ENCODE measurements around the gene C1QTNF3.

C1QTNF3 gene

DNA sequence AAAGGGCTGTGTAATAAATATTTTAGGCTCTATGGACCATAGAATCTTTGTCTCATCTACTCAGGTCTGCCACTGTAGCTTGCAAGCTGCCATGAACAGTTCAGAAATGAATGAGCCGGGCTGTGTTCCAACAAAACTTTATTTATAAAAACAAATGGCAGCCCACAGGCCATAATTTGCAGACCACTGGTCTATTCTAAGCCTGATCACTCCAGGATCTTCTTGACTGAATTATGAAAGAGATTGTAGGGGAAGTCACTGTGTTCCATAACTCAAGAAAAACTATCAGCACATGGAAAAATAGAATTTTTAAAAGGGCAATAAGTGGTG lies 11.4 kb upstream of the C1QTNF3 start:
- DNase-seq (ENCODE audit: low read depth in 2 of 2): no peak
- TF ChIP-seq, protein P1, sequence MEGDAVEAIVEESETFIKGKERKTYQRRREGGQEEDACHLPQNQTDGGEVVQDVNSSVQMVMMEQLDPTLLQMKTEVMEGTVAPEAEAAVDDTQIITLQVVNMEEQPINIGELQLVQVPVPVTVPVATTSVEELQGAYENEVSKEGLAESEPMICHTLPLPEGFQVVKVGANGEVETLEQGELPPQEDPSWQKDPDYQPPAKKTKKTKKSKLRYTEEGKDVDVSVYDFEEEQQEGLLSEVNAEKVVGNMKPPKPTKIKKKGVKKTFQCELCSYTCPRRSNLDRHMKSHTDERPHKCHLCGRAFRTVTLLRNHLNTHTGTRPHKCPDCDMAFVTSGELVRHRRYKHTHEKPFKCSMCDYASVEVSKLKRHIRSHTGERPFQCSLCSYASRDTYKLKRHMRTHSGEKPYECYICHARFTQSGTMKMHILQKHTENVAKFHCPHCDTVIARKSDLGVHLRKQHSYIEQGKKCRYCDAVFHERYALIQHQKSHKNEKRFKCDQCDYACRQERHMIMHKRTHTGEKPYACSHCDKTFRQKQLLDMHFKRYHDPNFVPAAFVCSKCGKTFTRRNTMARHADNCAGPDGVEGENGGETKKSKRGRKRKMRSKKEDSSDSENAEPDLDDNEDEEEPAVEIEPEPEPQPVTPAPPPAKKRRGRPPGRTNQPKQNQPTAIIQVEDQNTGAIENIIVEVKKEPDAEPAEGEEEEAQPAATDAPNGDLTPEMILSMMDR (IDR thresholded peaks at IDR 0.05; ENCODE audit: low read depth, low read length): no peak
- H3K4me3 ChIP-seq (replicated peaks in 1 of 2; ENCODE audit: low read depth in 2 of 2, low read length in 2 of 2): no peak overlapping the region

DNA sequence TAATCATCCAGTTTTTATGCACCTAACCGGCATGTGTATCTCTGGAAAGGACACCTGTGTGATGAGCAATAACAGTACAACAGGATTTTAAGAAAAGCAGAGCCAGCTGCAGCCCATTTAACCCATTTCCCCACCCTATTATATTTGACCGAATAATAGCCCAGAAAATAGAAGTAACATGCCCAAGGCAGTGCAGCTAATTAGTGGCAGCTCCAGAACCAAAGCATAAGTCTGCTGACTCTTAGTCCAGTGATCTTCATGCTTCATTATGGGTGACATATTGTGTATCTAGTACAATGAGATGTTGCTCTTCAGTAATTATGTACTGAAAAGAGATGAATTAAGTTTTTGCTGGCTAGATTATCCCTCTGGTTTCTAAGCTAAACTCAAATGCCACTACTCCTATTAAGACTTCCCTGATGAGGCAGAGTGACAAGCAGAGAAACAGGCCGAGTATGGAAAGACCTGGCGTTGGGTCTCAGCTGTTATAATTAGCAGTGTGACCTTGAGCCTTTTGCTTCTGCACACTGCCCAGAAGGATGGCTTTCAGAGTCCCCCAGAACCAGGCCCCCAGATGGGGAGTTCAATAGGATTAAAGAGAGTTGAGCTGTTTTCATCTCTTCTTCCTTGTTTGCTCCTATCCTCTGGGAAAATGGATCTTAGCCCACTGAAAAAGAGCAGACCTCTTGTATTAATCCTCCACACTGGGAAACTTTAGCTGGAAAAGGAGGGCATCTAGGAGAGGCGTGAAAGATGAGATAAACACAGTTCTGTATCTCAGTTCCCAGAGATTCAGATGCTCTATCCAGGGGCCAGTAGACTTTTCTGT lies 10.8 kb upstream of the C1QTNF3 start:
- TF ChIP-seq, protein P1 (IDR thresholded peaks at IDR 0.05; ENCODE audit: low read depth, low read length): no peak
- no peak for DNase-seq (ENCODE audit: low read depth in 2 of 2)
- no peak overlapping the region for H3K4me3 ChIP-seq (replicated peaks in 1 of 2; ENCODE audit: low read depth in 2 of 2, low read length in 2 of 2)

DNA sequence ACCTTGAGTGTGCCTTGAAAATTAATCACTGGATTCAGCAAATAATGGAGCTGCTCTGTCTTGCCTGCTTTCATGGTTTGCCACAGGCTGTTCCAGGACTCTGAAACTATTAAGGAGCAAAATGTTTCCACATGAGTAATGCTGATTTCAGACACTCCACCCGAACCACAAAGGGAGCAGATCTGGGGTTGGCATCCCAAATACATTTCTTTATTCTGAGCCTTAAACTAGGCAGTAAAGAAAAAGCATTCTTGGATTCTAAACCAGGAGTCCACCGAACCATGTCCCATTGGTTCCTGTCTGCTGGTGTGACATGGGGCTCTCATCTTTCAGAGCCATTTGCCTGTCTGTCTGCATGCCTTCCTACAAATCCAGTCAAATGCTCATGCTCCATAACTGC lies 10.1 kb upstream of the C1QTNF3 start:
- TF ChIP-seq, protein P1 (IDR thresholded peaks at IDR 0.05; ENCODE audit: low read depth, low read length): no peak
- H3K4me3 ChIP-seq (replicated peaks in 1 of 2; ENCODE audit: low read depth in 2 of 2, low read length in 2 of 2): no peak overlapping the region
- peak; percentile 59 to 85 for DNase-seq (ENCODE audit: low read depth in 2 of 2)

DNA sequence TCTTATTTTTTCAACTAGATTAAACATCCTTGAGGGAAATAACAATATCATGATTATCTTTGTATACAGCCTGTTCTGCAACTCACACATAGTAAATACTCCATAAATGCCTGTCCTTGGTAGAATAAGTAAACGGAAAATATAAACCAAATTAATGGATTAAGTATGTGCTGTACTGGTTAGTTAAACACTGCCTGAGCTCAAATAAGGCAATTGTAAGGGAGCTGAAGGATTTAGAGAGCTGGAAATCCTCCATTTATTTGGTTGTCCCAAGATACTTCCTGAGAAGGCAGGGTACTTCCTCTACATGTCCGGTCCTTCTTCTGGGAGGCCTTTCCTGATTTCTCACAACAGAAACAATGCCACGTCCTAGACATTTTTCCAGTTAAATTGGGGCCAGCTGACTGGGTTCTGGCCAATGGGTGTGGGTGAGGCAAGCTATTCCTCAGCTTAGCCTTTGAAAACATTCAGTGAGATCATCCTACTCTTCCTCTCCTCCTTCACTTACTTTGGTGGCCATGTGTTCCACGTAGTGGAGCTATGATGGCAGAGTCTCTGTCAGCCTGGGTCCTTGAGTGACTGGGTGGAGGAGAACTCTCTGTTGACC lies 8.5 kb upstream of the C1QTNF3 start:
- H3K4me3 ChIP-seq (replicated peaks in 1 of 2; ENCODE audit: low read depth in 2 of 2, low read length in 2 of 2): no peak overlapping the region
- no peak for DNase-seq (ENCODE audit: low read depth in 2 of 2)
- TF ChIP-seq, protein P1 (IDR thresholded peaks at IDR 0.05; ENCODE audit: low read depth, low read length): no peak

DNA sequence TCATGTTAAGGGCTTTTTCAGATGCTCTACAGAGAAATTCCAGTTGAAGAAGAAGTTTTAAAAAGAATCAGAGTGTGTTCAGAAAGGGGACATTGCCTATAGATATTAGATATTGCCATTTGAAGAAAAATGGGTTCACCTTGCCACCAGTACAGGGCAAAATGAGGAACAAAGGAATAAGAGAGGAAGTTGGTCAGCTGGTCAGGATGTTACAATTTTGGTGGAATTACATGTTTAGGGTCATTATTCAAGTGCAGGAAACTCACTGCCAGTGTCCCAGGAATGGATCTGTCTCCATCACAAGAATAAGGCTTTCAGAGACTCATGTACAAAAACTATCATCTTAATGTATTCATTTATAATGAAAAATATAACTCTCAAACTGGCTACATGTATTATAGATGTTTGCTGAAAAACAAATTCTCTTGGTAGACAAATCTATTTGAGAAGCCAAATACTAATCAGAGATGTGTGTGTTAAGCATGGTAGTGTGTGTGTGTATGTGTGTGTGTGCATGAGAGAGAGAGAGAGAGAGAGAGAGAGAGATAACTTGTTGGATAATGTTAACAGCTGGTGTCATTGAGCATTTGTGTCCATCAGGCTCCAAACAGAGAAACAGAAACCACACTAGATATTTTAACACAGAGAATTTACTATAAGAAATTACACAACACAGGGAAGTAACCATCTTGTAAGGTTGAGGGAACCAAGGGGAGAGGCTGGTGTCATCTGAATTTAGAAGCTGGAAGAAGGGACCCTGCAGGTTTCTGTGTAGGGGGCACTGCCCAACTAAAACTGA lies 5.0 kb upstream of the C1QTNF3 start:
- DNase-seq (ENCODE audit: low read depth in 2 of 2): no peak
- TF ChIP-seq, protein P1 (IDR thresholded peaks at IDR 0.05; ENCODE audit: low read depth, low read length): no peak

DNA sequence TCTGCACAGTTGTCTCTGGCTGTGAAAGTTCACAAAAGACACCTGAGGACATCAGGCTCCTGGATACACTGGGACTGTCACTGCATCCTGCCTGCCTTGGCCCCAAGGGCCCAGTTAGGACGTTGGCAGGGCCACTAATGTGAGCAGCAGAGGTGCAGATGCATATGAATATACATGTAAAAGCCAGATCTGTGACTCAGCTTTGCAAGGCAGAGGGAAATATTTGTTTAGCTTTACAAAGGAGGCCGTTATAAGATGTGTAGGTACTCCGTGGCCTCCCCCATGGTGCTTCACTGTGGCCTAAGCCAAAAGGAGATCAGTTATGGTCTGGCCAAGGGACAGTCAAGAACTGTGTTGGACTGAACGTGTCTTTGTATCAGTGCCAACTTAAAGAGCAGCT lies 4.1 kb upstream of the C1QTNF3 start:
- DNase-seq (ENCODE audit: low read depth in 2 of 2): peak in 1 of 2 donors; percentile 15
- H3K4me3 ChIP-seq (replicated peaks in 1 of 2; ENCODE audit: low read depth in 2 of 2, low read length in 2 of 2): no peak overlapping the region
- TF ChIP-seq, protein P1 (IDR thresholded peaks at IDR 0.05; ENCODE audit: low read depth, low read length): no peak

More for the DNA sequence above, 5.0 kb upstream of the C1QTNF3 start:
- H3K4me3 ChIP-seq (replicated peaks in 1 of 2; ENCODE audit: low read depth in 2 of 2, low read length in 2 of 2): no peak overlapping the region
